ENCODE measurements around the gene RNGTT. TPM values are rescaled to one million over a fixed set of nuclear protein-coding genes. Genes with fewer than 3 reads are reported as not detected.

Gene RNGTT
- polyA plus RNA-seq, 1 donor (not counting 4 experiments of a cell fraction or from before 2014, with no cell fraction given) = 9.7 TPM

DNA sequence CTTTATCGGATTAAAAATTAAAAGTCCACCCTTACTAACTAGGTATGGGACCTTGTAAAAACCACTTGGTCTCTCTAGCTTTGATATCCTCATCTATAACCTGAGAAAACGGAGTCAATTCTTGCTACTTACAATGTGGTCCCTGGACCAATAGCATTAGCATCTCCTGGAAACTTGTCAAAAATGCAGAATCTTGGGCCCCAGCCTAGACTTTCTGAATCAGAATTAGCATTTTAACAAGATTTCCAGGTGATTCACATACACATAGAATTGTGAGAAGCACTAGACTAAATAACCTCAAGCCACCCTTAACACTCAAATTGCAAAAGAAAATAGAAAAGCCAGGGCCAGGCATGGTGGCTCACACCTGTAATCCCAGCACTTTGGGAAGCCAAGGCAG is 96.6 kb downstream of the RNGTT start:
- Histone ChIP-seq H2AFZ (ENCODE audit: control insufficient read depth, low read length) (no peak overlapping the region), H4K20me1 (ENCODE audit: control insufficient read depth, extremely low read depth, insufficient read depth, low read length) (no peaks in the 10 kb centered on the region), H3K27ac (ENCODE audit: control insufficient read depth, insufficient read depth, low read length) (no peak overlapping the region), H3K9me3 (ENCODE audit: control insufficient read depth, low read depth, low read length) (no peaks in the 10 kb centered on the region), H3K36me3 (ENCODE audit: control insufficient read depth in 2 of 2, extremely low read depth in 1 of 2, insufficient read depth in 2 of 2, low read length in 2 of 2) (no peaks in the 10 kb centered on the region), H3K27me3 (ENCODE audit: control insufficient read depth, extremely low read depth, insufficient read depth, low read length) (no peaks in the 10 kb centered on the region), H3K9me1 (ENCODE audit: control insufficient read depth, extremely low read depth, insufficient read depth, low read length) (no peaks in the 10 kb centered on the region), H3K9ac (ENCODE audit: control insufficient read depth, extremely low read depth, insufficient read depth, low read length) (no peak overlapping the region), H3K4me2 (ENCODE audit: control insufficient read depth, extremely low read depth, insufficient read depth, low read depth, low read length) (no peak overlapping the region), H3K4me3 (ENCODE audit: control insufficient read depth in 2 of 3, extremely low read depth in 1 of 3, insufficient read depth in 2 of 3, low read depth in 1 of 3, low read length in 3 of 3) (no peak overlapping the region), H3K4me1 (ENCODE audit: control insufficient read depth, extremely low read depth, insufficient read depth, low read length) (peaks cover 14% of the 10 kb centered on the region), H3K79me2 (ENCODE audit: control insufficient read depth, insufficient read depth, low read length) (no peaks in the 10 kb centered on the region)
- FAIRE-seq (no peak), DNase-seq (ENCODE audit: low read depth, low spot score) (no peak)
- TF ChIP-seq EZH2 (IDR thresholded peaks at IDR 0.05; ENCODE audit: low read length) = no peak
- TF ChIP-seq CTCF (optimal IDR thresholded peaks at IDR 0.05 in 1 of 3, IDR thresholded peaks at IDR 0.05 in 1 of 3, conservative IDR thresholded peaks at IDR 0.05 in 1 of 3; ENCODE audit: extremely low read depth in 1 of 3, insufficient read depth in 2 of 3, low read length in 3 of 3) = no peak
- dilution Hi-C loops (cut with MboI; ENCODE audit: extremely low pct_ligation_motif_present, low sequenced_read_pairs) = no loop called here

DNA sequence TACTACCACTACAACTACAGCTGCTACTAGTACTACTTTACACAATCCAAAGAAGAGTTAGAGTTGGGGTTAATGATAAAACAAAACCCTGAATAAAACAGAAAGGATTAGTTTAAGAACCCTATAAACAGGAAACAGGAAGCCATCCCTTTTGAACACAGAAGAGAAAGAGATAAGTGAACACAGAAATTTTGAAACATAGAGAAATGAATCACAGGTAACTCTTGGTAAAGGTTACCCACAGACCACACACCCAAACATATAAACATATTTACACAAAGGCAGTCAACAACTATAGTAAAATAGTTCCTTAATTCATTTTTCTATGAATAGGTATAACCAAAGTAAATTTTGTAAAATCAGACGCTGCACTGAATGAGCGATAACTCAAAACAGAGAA is 98.1 kb downstream of the RNGTT start:
- no peaks in the 10 kb centered on the region for H3K27me3 ChIP-seq (ENCODE audit: control insufficient read depth, extremely low read depth, insufficient read depth, low read length)
- H3K27ac ChIP-seq (ENCODE audit: control insufficient read depth, insufficient read depth, low read length) = no peak overlapping the region
- TF ChIP-seq EZH2 (IDR thresholded peaks at IDR 0.05; ENCODE audit: low read length) (no peak), CTCF (optimal IDR thresholded peaks at IDR 0.05 in 1 of 3, IDR thresholded peaks at IDR 0.05 in 1 of 3, conservative IDR thresholded peaks at IDR 0.05 in 1 of 3; ENCODE audit: extremely low read depth in 1 of 3, insufficient read depth in 2 of 3, low read length in 3 of 3) (no peak)
- DNase-seq (ENCODE audit: low read depth, low spot score) = no peak
- H3K4me2 ChIP-seq (ENCODE audit: control insufficient read depth, extremely low read depth, insufficient read depth, low read depth, low read length) = no peak overlapping the region
- H3K9me1 ChIP-seq (ENCODE audit: control insufficient read depth, extremely low read depth, insufficient read depth, low read length) = no peaks in the 10 kb centered on the region
- H3K9ac ChIP-seq (ENCODE audit: control insufficient read depth, extremely low read depth, insufficient read depth, low read length) = no peak overlapping the region
- H2AFZ ChIP-seq (ENCODE audit: control insufficient read depth, low read length) = no peak overlapping the region
- H3K79me2 ChIP-seq (ENCODE audit: control insufficient read depth, insufficient read depth, low read length) = no peaks in the 10 kb centered on the region
- dilution Hi-C loops (cut with MboI; ENCODE audit: extremely low pct_ligation_motif_present, low sequenced_read_pairs) = no loop called here
- no peaks in the 10 kb centered on the region for H3K36me3 ChIP-seq (ENCODE audit: control insufficient read depth in 2 of 2, extremely low read depth in 1 of 2, insufficient read depth in 2 of 2, low read length in 2 of 2)
- FAIRE-seq = no peak
- H3K9me3 ChIP-seq (ENCODE audit: control insufficient read depth, low read depth, low read length) = no peaks in the 10 kb centered on the region
- H4K20me1 ChIP-seq (ENCODE audit: control insufficient read depth, extremely low read depth, insufficient read depth, low read length) = no peaks in the 10 kb centered on the region
- no peak overlapping the region for H3K4me3 ChIP-seq (ENCODE audit: control insufficient read depth in 2 of 3, extremely low read depth in 1 of 3, insufficient read depth in 2 of 3, low read depth in 1 of 3, low read length in 3 of 3)
- H3K4me1 ChIP-seq (ENCODE audit: control insufficient read depth, extremely low read depth, insufficient read depth, low read length) = peaks cover 14% of the 10 kb centered on the region
